DOHH2 (cell line): ENCODE results near the gene NKAIN2.

Source experiments
- CTCF ChIP-seq: fragments of 200-600 bp; sonication (generic); IDR thresholded peaks from one replicate; pipeline ENCODE4 v1.5.1; 2014; ENCODE audit warnings: antibody characterized with exemption, mild to moderate bottlenecking, low read depth, low read length; ENCODE audit not compliant: poor library complexity, severe bottlenecking
- EZH2phosphoT487 ChIP-seq: fragments of 200-600 bp; sonication (generic); IDR thresholded peaks from 2 replicates; pipeline ENCODE4 v1.6.1; 2017; ENCODE audit warnings: borderline replicate concordance, mild to moderate bottlenecking, antibody characterized with exemption, low read length, moderate library complexity, mixed read lengths

- TF ChIP-seq CTCF (no peak), EZH2phosphoT487 (no peak)
Measured at GRCh38 chr6:124443541-124443940, 639.9 kb downstream of the NKAIN2 start.
